HG03520 (cell line): ENCODE data around the gene ATAD3C.
"Not testable (repeated sequence)": the region's sequence is repeated elsewhere in the genome, so short reads cannot be mapped to it uniquely, and the experiment has no call there.

Source experiments
- ATAC-seq: cut with Tn5 transposase; IDR thresholded peaks from one replicate; pipeline ENCODE4 v1.9.1; 2021; ENCODE audit warnings: mild to moderate bottlenecking, moderate library complexity; ENCODE audit not compliant: unreplicated experiment

The ATAD3C gene

DNA sequence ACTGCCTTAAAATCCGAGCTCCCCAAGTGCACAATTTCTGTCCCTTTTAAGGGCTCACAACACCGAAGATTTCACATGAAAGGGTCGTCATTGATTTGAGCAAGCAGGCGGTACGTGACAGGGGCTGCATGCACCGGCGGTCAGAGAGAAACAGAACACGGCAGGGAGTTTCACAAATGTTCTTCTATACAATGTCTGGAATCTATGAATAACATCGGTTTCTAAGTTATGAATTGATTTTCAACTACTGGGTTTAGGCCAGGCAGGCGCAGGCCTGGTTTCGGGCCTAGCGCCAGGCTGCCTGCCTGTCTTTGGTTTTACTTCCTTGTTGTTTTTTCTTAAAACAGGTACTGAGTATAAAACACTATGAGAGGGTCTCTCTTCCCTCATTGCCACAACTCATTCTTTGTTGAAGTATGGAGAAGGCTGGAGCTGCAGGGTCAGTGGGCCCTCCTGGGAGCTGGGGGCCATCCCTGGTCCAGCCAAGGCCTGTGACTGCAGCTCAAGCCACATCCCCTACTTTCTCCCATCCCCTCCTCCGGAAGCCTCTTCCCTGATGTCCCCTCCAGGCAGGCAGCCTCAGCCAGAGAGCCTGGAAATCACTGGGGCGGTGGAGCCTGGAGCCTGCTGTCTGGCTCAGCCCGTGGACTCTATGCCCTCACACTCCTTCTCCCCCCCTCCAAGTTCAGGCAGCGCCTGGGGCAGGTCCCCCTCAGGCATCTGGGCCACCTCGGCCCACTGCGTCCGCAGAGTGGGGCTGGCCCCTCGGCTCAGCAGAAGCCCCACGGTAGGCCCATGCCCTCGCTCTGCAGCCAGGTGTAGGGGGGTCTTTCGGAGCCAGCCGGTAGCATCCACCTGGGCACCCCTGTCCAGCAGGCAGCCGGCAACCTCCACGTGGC lies 30.8 kb upstream of the ATAD3C start:
- no peak for ATAC-seq

DNA sequence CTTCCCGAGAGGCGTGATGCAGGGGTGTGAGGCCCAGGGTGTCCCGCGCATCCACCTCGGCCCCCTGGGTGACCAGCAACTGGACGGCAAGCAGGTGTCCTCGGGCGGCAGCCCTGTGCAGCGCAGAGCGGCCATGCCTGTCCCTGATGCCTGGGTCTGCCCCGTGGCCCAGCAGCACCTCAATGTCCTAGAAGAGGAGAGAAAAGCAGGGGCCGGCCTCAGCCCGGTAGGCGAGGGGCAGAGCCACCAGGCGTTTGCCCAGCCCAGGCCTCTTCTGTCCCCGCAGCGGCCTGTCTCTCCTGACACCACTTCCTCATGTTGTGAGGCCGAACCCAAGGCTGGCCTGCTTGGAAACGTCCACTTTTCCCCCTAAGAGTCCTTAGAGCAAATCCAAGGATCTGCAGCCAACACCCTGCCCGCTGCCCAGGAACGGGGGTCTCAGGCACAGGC lies 30.1 kb upstream of the ATAD3C start:
- ATAC-seq: no peak

DNA sequence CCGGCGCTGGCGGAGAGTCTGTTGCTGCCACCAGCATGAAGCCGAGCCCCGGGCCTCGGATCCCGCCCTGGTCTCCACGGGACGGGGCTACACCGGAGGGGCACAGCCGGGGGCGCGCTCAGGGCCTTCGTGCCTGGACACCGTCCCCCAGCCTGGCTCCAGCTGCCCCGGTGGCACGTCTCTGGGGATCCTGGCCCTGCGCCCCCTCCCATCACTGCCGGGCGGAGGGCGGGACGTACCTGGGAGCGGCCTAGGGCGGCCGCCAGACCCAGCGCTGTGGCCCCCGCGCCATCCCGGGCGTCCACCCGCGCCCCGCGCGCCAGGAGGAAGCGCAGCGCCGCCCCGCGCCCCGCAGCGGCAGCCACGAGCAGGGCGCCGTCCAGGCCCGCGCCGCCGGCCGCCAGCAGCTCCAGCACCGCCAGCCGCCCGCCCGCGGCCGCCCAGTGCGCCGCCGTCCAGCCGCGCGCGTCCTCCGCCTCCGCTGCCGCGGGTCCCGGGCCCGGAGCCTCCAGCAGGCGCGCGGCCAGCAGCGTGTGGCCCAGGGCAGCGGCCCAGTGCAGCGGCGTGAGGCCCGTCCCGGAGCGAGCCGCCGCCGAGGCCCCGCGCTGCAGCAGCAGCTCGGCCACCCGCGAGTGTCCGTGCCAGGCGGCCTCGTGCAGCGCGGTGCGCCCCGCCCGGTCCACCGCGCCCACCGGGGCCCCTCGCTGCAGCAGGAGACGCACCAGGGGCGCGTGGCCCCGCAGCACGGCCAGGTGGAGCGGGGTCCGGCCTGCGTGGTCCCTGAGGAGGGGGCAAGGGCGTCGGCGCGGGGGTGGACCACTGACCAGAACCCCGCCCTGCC lies 29.5 kb upstream of the ATAD3C start:
- no peak for ATAC-seq

DNA sequence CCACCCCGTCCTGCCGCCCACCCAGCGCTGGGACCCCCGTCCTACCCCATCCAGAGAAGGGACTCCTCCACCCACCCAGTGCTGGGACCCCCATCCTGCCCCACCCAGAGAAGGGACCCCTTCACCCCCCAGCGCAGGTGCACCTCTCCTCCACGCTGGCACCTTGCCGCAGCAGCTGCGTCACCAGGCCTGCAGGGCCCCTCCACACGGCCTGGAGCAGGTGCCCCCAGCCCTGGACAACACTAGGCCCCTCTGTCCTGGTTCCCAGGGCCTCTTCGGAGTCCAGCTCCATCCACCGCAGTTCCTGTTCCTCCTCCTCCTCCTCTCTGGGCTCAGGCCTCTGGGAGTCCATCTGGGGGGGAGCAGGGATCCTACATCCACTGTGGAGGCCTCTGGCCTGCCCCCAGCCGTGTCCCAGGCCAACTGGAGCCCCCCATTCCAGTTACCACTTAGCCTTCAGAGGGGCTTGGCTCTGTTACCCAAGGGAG lies 28.8 kb upstream of the ATAD3C start:
- no peak for ATAC-seq

DNA sequence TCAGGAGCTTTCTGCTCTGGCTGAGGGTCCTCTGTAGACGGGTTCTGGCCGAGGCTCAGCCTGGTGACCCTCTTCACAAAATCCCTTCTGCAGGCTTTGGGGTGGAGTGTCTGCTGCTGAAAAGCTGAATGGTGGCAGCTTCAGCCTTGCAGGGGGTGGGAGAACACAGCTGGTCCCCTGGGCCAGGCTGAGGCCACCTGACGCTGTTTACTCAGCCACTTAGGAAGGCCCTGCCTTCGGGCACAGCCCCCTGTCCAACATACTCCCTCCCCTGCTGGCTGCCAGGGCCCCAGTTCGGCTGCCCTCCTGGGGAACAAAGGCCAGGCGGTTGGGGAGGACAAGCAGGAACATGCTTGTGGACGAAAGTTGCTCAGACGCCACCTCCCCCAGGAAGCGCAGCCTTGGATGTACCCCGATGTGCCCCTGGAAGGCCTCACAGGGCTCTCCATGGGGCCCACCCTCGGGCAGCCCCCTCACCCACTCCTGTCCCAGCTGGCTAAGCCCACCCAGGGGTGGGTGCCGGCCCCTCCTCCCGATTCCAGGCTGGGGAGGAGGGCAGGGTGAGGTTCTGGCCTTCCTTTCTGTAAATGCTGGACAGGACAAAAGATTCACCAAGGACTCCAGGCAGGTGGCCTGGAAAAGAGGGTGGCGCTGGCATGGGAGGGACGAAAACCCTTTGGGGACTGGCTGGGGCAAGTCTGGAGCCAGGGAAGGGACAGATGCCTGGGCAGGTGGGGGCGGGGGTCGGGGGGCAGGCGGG lies 28.2 kb upstream of the ATAD3C start, which contains the start of gene ANKRD65:
Gene ANKRD65 (minus strand): TSS at position 130 of the 760 bp plus-strand sequence. CDS start 271 bp downstream, outside the sequence.
- ATAC-seq: no peak

DNA sequence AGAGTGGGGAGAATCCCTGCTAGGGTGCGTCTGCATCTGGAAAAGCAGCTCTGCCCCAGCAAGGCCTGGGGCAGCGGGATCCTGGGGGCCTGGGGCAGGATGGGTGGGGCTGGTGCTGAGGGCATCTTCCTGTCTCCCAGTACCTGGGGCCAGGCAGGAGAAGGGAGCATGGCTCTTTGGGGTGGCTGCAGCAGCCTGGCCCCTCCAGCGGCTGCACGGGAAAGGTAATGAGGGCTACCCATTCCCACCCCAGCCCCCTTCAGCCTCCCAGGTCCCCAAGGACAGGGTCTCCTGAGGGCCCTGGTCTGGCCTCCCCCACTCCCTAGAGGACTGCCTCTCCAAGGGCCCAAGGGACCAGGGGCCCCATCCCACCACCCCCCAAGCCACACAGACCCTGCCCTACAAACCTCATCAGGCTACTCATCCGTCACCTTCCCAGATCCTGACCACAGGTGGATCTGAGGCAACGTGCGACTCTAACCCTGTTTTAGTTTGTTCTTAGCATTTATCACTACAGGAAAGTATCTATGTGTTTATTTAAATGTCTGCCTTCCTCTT lies 27.5 kb upstream of the ATAD3C start:
- no peak for ATAC-seq

DNA sequence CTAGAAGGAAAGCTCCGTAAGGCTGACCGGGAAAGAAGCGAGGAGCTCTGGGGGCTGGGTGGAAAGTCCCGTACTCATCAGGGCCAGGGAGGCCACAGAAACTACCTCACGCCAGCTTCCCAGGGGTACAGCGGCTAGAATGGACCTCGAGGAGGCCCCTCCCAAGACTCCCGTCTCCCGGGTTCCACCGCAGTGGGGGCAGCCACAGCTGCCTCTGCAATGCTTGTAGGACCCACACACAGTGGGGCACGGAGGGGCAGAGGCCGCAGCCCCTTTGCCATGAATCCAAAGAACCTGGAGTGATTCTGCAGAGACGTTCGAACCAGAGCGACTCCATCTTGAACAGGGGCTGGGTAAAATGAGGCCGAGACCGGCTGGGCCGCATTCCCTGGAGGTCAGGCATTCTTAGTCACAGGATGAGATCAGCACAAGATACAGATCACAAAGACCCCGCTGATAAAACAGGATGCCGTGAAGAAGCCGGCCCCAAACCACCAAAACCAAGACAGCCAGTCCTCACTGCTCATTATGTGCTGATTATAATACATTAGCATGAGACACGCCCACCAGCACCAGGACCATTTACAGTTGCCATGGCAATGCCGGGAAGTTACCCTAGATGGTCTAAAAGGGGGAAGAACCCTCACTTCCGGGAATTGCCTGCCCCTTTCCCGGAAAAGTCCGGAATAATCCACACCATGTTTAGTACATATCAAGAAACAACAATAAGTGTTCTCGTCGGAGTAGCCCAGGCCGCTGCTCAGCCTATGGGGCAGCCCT lies 26.8 kb upstream of the ATAD3C start:
- no peak for ATAC-seq

DNA sequence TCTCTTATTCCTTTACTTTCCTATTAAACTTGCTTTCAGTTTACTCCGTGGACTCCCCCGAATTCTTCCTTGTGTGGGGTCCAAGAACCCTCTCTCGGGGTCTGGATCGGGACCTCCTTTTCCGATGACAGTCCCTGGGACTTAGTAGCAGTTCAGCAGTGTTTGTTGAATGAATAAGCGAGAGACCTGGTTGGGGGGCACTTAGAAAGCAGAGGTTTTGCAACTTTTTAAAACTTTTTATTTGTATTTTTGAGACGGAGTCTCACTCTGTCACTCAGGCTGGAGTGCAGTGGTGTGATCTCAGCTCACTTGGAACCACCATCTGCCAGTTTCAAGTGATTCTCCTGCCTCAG lies 26.3 kb upstream of the ATAD3C start:
- ATAC-seq: no peak

DNA sequence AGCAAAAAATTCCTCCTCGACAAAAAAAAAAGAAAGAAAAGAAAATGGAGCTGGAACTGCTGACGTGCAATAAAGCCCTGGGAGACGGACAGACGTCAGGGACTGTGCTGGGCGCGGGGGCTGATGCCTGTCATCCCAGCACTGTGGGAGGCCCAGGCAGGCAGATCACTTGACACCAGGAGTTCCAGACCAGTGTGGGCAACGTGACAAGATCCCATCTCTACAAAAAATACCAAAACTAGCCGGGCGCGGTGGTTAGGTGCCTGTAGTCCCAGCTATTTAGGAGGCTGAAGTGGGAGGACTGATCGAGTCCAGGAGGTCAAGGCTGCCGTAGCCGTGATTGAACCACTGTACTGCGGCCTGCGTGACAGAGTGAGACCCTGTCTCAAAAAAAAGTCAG lies 24.8 kb upstream of the ATAD3C start:
- ATAC-seq: no peak

DNA sequence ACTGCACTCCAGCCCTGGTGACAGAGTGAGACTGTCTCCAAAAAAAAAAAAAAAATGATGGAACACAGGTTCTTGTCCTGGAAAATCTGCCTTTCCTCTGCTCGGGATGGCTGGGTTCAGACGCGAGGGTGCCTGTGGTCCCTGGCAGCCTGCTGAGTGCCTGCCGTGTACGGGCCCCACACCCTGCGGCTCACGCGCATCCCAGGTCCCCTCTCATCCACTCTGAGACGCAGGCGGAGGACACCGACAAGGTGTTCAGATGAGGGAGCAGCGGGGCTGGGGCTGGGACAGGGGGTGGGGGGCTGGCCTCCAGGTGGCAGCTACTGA lies 24.1 kb upstream of the ATAD3C start:
- no peak for ATAC-seq

DNA sequence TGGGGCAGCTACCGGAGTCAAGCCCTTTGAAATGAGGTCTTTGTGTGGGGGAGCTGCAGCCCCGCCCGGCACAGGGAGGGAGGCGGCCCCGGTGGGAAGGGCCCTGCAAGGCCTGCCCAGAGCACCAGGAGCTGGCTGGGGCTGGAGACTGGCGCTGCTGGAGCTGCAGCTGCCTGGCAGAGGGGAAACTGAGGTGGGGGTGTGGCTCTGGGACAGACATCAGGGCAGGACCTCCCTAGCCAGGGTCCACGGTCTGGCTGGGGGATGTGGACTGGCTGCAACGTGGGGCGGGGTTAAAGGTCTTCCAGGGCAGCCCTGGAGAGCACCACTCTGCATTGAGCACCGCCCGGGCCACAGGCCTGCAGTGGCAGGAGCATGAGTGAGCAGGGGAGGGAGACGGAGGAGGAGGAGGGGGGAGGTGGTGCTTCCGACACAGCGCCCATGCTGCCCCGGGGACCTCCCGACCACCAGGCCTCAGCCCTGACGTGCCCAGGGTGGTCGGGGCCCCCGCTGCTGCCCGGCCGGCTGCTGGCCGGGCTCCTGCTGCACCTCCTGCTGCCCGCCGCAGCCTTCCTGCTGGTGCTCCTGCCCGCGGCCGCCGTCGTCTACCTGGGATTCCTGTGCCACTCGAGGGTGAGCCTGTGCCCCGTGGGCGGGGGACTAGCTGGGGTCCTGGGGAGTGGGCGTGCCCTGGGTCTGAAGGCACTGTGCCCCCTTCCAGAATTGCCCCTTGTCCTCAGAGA lies 23.6 kb upstream of the ATAD3C start:
- no peak for ATAC-seq

DNA sequence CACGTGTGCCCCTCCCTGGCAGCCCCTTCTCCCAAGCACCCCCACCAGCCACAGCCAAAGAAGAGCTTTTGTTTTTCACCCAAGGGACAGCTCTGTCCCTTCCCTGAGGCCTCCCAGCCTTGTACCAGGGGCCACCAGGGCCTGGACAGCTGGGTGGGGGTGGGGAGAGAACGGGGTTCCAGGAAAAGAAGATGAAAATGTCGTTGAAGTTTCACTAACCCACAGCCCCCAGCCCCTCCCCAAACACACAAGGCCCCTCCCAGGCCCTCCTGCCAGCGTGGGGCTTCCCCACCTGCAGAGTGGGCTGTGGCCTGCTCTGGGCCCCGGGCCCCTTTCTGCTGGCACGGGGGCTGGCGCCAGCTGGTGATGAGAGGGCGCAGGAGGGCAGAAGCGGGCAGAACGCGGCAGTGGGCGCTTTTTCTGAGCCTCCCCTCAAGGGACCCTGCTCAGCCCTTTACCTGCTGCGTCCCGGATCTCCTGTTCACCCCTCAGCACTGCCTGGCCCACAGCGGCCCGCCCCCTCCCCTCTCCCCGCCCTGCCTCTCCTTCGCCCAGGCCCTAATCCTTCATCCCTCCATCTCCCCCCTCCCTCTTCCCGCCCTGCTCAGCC lies 22.9 kb upstream of the ATAD3C start:
- no peak for ATAC-seq

DNA sequence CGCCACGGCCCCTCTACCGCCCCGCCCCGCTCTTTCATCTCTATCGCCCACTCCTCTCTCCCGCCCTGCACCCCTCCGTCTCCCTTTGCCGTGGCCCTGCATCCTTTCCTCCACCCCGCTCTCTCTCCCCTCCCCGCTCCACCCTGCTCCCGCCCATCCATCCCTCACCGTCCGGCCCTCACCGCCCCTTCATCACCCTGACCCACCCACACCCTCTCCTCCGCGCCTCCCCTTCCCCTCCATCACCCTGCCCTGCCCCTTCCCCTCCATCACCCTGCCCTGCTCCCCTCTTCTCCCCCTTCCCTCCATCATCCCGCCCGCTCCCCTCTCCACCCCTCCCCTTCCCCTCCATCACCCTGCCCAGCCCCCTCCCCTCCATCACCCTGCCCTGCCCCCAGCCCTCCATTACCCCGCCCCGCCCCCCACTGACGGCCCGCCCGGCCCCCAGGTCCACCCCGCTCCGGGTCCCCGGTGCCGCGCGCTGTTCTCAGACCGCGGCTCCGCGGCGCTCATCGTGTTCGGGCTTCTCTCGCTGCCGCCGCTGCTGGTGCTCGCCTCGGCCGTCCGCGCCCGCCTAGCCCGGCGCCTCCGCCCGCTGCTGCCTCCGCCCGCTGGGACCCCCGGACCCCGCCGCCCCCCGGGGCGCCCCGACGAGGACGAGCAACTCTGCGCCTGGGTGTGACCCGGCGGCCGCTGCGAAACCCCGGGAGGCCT lies 22.2 kb upstream of the ATAD3C start:
- ATAC-seq: no peak

DNA sequence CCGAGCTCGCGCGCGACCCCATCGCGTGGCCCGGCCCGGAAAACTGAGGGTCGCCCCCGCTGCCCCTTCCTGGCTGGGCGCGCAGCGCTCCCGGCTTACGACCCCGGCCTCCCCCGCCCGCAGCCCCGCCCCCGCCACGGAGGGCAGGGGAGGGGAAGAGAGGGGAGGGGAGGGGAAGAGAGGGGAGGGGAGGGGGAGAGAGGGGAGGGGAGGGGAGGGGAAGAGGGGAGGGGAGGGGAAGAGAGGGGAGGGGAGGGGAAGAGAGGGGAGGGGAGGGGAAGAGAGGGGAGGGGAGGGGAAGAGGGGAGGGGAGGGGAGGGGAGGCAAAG lies 21.7 kb upstream of the ATAD3C start:
- ATAC-seq: no peak

DNA sequence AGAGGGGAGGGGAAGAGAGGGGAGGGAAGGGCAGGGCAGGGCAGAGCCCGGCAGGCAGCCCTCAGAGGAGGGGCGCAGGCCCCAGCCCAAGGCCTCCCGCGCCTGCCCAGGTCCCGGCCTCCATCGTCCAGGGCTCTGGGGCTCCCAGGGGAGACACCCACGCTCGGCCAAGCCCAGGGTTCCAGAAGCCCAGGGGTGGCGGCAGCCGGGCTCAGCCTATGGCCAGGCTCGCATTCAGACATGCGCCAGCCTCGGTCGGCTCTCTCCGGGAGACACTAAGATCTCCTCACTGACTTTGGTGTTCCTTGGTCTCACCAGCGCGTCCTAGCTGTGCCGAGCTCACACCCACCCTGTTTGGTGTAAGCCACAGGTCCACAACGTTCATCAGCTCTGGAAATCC lies 21.3 kb upstream of the ATAD3C start:
- no peak for ATAC-seq

DNA sequence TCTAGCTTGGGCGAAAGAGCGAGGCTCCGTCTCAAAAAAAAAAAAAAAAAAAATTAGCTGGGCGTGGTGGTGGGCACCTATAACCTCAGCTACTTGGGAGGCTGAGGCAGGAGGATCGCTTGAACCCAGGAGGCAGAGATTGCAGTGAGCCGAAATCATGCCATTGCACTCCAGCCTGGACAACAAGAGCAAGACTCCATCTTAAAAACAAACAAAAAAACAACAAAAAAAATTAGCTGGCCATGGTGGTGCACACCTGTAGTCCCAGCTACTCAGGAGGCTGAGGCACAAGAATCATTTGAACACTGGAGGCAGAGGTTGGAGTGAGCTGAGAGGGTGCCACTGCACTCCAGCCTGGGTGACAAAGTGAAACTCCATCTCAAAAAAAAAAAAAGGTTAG lies 20.5 kb upstream of the ATAD3C start:
- ATAC-seq: not testable (repeated sequence)

DNA sequence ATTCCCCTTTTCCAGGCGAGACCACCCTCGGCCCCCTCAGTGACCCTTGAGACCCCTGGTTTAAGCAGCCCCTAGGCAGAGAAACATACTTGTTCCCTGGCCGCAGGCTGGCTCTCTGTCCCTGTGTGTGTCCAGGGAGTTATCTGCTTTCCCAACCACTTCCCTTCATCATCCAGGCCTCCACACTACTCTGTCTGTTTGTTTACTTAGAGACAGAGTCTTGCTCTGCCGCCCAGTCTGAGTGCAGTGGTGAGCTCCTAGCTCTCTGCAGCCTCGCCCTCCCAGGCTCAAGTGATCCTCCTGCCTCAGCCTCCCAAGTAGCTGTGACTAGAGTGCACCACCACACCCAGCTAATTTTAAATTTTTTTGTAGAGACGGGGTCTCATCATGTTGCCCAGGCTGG lies 19.8 kb upstream of the ATAD3C start:
- no peak for ATAC-seq
